Left lobe of liver (tissue), 2 donors: ENCODE data around the gene NKX2-4. TPM values are rescaled to one million over a fixed set of nuclear protein-coding genes. Genes with fewer than 3 reads are reported as not detected.
"Not testable (repeated sequence)": the region's sequence is repeated elsewhere in the genome, so short reads cannot be mapped to it uniquely, and the experiment has no call there.

Experiments
- ATAC-seq: fragments of 200-7000 bp; cut with Tn5 transposase; one replicate; pipeline ENCODE4 v1.9.1; 2020; ENCODE audit warnings: mild to moderate bottlenecking, moderate library complexity
- DNase-seq: peaks from one replicate; pipeline ENCODE4 v3.0.0-alpha.2; 2020; ENCODE audit warnings: low spot score
- total RNA-seq: library from RNA; stranded (reverse); gene quantifications from one replicate; pipeline ENCODE4 v1.2.1, GENCODE V29; 2021
- donor health status: DM: no; HTN: no; CAD: no; lungs with moderate emphysema.
- donor health status: DM: no; HTN: yes; CAD: no.

NKX2-4 gene
- not detected for total RNA-seq

- DNase-seq (no peak), ATAC-seq (no peak)
These were observed at the start of gene NKX2-4 for GRCh38 chr20:21397341-21398108. NKX2-4 (minus strand) TSS chr20:21397526; CDS start chr20:21397399, 127 bp downstream.

GRCh38 chr20:21437816-21438215 lies 40.5 kb upstream of the NKX2-4 start:
- no peak for ATAC-seq

GRCh38 chr20:21437248-21437647 lies 39.9 kb upstream of the NKX2-4 start:
- DNase-seq = no peak
- ATAC-seq = no peak

More at GRCh38 chr20:21437816-21438215, 40.5 kb upstream of the NKX2-4 start:
- DNase-seq = no peak

- DNase-seq = no peak
- ATAC-seq = no peak
These were observed 38.9 kb upstream of the NKX2-4 start for GRCh38 chr20:21436205-21436604.

- ATAC-seq (no peak), DNase-seq (no peak)
These were observed 38.2 kb upstream of the NKX2-4 start for GRCh38 chr20:21435576-21435975.

- DNase-seq (no peak), ATAC-seq (no peak)
These were observed 36.1 kb upstream of the NKX2-4 start for GRCh38 chr20:21433329-21433890.

- DNase-seq (no peak), ATAC-seq (no peak)
These were observed 35.6 kb upstream of the NKX2-4 start for GRCh38 chr20:21432911-21433310.

- ATAC-seq (no peak), DNase-seq (no peak)
These were observed 32.7 kb upstream of the NKX2-4 start for GRCh38 chr20:21430020-21430419.

- ATAC-seq = no peak
- DNase-seq = no peak
These were observed 27.5 kb upstream of the NKX2-4 start for GRCh38 chr20:21424846-21425245.

GRCh38 chr20:21423712-21424111 lies 26.4 kb upstream of the NKX2-4 start:
- not testable (repeated sequence) for ATAC-seq, DNase-seq

- no peak for ATAC-seq
- no peak for DNase-seq
These were observed 24.4 kb upstream of the NKX2-4 start for GRCh38 chr20:21421601-21422236.

- not testable (repeated sequence) for DNase-seq, ATAC-seq
These were observed 21.8 kb upstream of the NKX2-4 start for GRCh38 chr20:21419147-21419546.

GRCh38 chr20:21413996-21414395 lies 16.7 kb upstream of the NKX2-4 start:
- DNase-seq, ATAC-seq: not testable (repeated sequence)

- ATAC-seq (no peak), DNase-seq (no peak)
These were observed 14.4 kb upstream of the NKX2-4 start for GRCh38 chr20:21411725-21412124.

GRCh38 chr20:21399005-21399475 lies 1.7 kb upstream of the NKX2-4 start:
- ATAC-seq (no peak), DNase-seq (no peak)

- DNase-seq (no peak), ATAC-seq (no peak)
These were observed 1.0 kb upstream of the NKX2-4 start for GRCh38 chr20:21398109-21399004.

- DNase-seq (no peak), ATAC-seq (peak; percentile 21)
These were observed 556 bp downstream of the NKX2-4 start for GRCh38 chr20:21396599-21397340.

GRCh38 chr20:21395666-21396598 lies 1.4 kb downstream of the NKX2-4 start:
- DNase-seq = no peak
- no peak for ATAC-seq

GRCh38 chr20:21395051-21395665 lies 2.2 kb downstream of the NKX2-4 start:
- ATAC-seq (no peak), DNase-seq (no peak)
